Neural progenitor cell (in vitro differentiated cells): ENCODE results near the gene AGMO. TPM values are rescaled to one million over a fixed set of nuclear protein-coding genes. Genes with fewer than 3 reads are reported as not detected.

Source experiments
- DNase-seq: peaks from one replicate; pipeline ENCODE4 v3.0.0-alpha.2; 2016; ENCODE audit warnings: low spot score
- H2AFZ ChIP-seq: fragments of 200-600 bp; sonication (generic); replicated peaks from 2 replicates; pipeline ENCODE4 v1.6.1; 2016; ENCODE audit warnings: antibody characterized with exemption
- H3F3A ChIP-seq: fragments of 200-600 bp; sonication (generic); 2 replicates; pipeline ENCODE4 v1.6.1; 2016; ENCODE audit warnings: antibody characterized with exemption, low read depth
- H3K27ac ChIP-seq: fragments of 200-600 bp; sonication (generic); 2 replicates; pipeline ENCODE4 v1.5.1; 2016; ENCODE audit warnings: mild to moderate bottlenecking
- H3K27me3 ChIP-seq: fragments of 200-600 bp; sonication (generic); 2 replicates; pipeline ENCODE4 v1.6.1; 2016; ENCODE audit warnings: mild to moderate bottlenecking, moderate library complexity
- H3K36me3 ChIP-seq: fragments of 200-600 bp; sonication (generic); 2 replicates; pipeline ENCODE4 v1.5.1; 2016
- H3K4me1 ChIP-seq: fragments of 200-600 bp; sonication (generic); 2 replicates; pipeline ENCODE4 v1.6.1; 2016; ENCODE audit warnings: mixed run types
- H3K4me2 ChIP-seq: fragments of 200-600 bp; sonication (generic); 2 replicates; pipeline ENCODE4 v1.6.1; 2016
- H3K4me3 ChIP-seq: fragments of 200-600 bp; sonication (generic); 2 replicates; pipeline ENCODE4 v1.5.1; 2016
- H3K79me2 ChIP-seq: fragments of 200-600 bp; sonication (generic); 2 replicates; pipeline ENCODE4 v1.6.1; 2016; ENCODE audit warnings: low read depth
- H3K9ac ChIP-seq: fragments of 200-600 bp; sonication (generic); 2 replicates; pipeline ENCODE4 v1.6.1; 2016
- H3K9me3 ChIP-seq: fragments of 200-600 bp; sonication (generic); 2 replicates; pipeline ENCODE4 v1.5.1; 2016; ENCODE audit warnings: low read depth
- H4K20me1 ChIP-seq: fragments of 200-600 bp; sonication (generic); 2 replicates; pipeline ENCODE4 v1.6.1; 2016; ENCODE audit warnings: low read depth
- H3K27ac Mint-ChIP-seq: 3 replicates; pipeline ENCODE4 v1.8.0; 2021; ENCODE audit warnings: mixed read lengths
- H3K27me3 Mint-ChIP-seq: 2 replicates; pipeline ENCODE4 v1.8.0; 2022; ENCODE audit warnings: low read depth, mild to moderate bottlenecking, inconsistent platforms, moderate library complexity, mixed read lengths; ENCODE audit not compliant: insufficient read depth
- H3K36me3 Mint-ChIP-seq: 3 replicates; pipeline ENCODE4 v1.8.0; 2021; ENCODE audit warnings: mixed read lengths
- H3K4me1 Mint-ChIP-seq: 3 replicates; pipeline ENCODE4 v1.8.0; 2021; ENCODE audit warnings: mixed read lengths
- H3K4me3 Mint-ChIP-seq: 3 replicates; pipeline ENCODE4 v1.8.0; 2021; ENCODE audit warnings: mild to moderate bottlenecking, moderate library complexity, mixed read lengths
- H3K9me3 Mint-ChIP-seq: 3 replicates; pipeline ENCODE4 v1.8.0; 2020; ENCODE audit warnings: mixed read lengths
- EZH2 ChIP-seq: fragments of 200-600 bp; sonication (generic); IDR thresholded peaks from 2 replicates; pipeline ENCODE4 v1.6.1; 2017; ENCODE audit warnings: antibody characterized with exemption, mild to moderate bottlenecking, moderate library complexity
- EZH2phosphoT487 ChIP-seq: fragments of 200-600 bp; sonication (generic); IDR thresholded peaks from 2 replicates; pipeline ENCODE4 v1.6.1; 2017; ENCODE audit warnings: antibody characterized with exemption
- total RNA-seq: library from RNA; depleted of rRNA; stranded (reverse); fragments of >200 nt; gene quantifications from 2 replicates; pipeline ENCODE4 v1.2.3, GENCODE V29; 2015; ENCODE audit warnings: low replicate concordance
- TF ChIP-seq, protein P1 (sequence below): fragments of 200-600 bp; sonication (generic); IDR thresholded peaks from 2 replicates; pipeline ENCODE4 v1.5.1; 2017; ENCODE audit warnings: antibody characterized with exemption, mild to moderate bottlenecking

Gene AGMO
- total RNA-seq, 1 donor from 2014 or later, result 0.30 TPM

DNA sequence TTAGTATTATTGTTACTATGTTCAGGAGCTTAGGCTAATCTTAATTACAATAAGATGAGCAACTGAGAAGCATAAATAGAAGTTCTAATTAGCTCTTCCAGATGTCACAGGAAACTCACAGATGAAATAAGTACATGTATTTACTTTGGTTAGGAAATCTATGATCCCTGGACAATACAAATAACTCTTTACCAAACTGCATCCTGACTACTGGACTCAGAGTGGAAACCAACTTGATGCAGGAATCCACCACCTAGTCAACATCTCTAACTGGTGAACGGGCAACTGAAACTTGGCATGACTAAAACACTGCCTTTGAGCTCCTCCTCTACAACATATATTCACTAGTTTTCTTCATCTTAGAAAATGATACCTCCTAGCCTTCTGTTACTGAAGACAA lies 193.2 kb downstream of the AGMO start:
- no peak overlapping the region for H3K9ac ChIP-seq
- Mint-ChIP-seq H3K27me3 (no peaks in the 10 kb centered on the region), H3K27ac (no peak overlapping the region), H3K4me1 (no peaks in the 10 kb centered on the region), H3K9me3 (no peaks in the 10 kb centered on the region), H3K36me3 (no peaks in the 10 kb centered on the region), H3K4me3 (no peak overlapping the region)
- DNase-seq, result no peak
- no peaks in the 10 kb centered on the region for H3K27me3 ChIP-seq
- H3F3A ChIP-seq, result no peaks in the 10 kb centered on the region
- no peaks in the 10 kb centered on the region for H4K20me1 ChIP-seq
- H3K4me1 ChIP-seq, result no peaks in the 10 kb centered on the region
- TF ChIP-seq EZH2, result no peak
- TF ChIP-seq, protein P1, sequence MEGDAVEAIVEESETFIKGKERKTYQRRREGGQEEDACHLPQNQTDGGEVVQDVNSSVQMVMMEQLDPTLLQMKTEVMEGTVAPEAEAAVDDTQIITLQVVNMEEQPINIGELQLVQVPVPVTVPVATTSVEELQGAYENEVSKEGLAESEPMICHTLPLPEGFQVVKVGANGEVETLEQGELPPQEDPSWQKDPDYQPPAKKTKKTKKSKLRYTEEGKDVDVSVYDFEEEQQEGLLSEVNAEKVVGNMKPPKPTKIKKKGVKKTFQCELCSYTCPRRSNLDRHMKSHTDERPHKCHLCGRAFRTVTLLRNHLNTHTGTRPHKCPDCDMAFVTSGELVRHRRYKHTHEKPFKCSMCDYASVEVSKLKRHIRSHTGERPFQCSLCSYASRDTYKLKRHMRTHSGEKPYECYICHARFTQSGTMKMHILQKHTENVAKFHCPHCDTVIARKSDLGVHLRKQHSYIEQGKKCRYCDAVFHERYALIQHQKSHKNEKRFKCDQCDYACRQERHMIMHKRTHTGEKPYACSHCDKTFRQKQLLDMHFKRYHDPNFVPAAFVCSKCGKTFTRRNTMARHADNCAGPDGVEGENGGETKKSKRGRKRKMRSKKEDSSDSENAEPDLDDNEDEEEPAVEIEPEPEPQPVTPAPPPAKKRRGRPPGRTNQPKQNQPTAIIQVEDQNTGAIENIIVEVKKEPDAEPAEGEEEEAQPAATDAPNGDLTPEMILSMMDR, result no peak
- no peak for TF ChIP-seq EZH2phosphoT487
- no peak overlapping the region for H3K4me3 ChIP-seq
- H3K4me2 ChIP-seq, result no peak overlapping the region
- H3K9me3 ChIP-seq, result no peaks in the 10 kb centered on the region
- H3K36me3 ChIP-seq, result no peaks in the 10 kb centered on the region
- H3K79me2 ChIP-seq, result no peaks in the 10 kb centered on the region
- H2AFZ ChIP-seq, result no peak overlapping the region
- no peak overlapping the region for H3K27ac ChIP-seq

DNA sequence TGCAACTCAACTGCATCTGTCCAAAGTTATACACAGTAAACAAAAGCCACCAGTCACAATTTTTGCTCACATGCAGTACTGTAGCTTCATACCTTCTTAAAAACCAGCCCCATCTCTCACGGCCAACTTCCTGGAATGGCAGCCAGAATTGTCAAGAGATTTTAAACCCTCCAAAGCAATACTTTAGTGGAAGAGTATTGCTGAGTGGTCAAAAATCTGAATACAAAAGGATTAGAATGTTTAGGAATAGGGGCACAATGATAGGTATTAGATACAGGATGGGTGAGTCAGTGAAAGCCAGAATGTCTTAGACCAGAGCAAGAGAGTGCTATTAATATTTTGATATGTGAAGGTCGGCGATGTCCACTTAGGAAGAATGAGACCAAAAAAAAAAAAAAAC lies 193.9 kb downstream of the AGMO start:
- no peak overlapping the region for H3K4me3 ChIP-seq
- no peaks in the 10 kb centered on the region for H4K20me1 ChIP-seq
- H3F3A ChIP-seq, result no peaks in the 10 kb centered on the region
- H3K27ac ChIP-seq, result no peak overlapping the region
- no peak overlapping the region for H3K9ac ChIP-seq
- Mint-ChIP-seq H3K36me3 (no peaks in the 10 kb centered on the region), H3K9me3 (no peaks in the 10 kb centered on the region), H3K27ac (no peak overlapping the region), H3K27me3 (no peaks in the 10 kb centered on the region), H3K4me1 (no peaks in the 10 kb centered on the region), H3K4me3 (no peak overlapping the region)
- no peak for DNase-seq
- no peaks in the 10 kb centered on the region for H3K27me3 ChIP-seq
- TF ChIP-seq EZH2 (no peak), EZH2phosphoT487 (no peak)
- TF ChIP-seq, protein P1, result no peak
- H3K4me1 ChIP-seq, result no peaks in the 10 kb centered on the region
- H3K36me3 ChIP-seq, result no peaks in the 10 kb centered on the region
- no peaks in the 10 kb centered on the region for H3K9me3 ChIP-seq
- no peak overlapping the region for H3K4me2 ChIP-seq
- H3K79me2 ChIP-seq, result no peaks in the 10 kb centered on the region
- no peak overlapping the region for H2AFZ ChIP-seq

DNA sequence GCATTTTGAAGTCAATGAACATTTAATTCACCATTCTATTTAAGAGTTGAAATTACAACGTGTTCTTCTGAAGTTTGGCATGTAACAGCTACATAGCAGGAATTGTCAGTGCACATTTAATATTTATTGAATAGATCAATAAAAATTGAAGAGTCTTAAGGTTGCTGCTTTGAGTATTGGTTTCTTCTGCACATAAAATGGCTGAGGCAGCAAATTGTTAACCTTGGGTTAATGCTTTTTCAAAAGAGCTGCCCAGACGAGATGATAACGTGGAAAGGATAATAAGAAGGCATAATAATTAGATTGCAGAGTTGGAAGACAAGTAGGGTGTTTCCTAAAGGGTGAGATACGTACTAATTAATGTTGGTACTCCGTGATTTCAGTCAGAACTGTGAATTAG lies 203.7 kb downstream of the AGMO start:
- Histone ChIP-seq H3K4me3 (no peak overlapping the region), H4K20me1 (no peaks in the 10 kb centered on the region), H3K27me3 (no peaks in the 10 kb centered on the region), H3K9me3 (no peaks in the 10 kb centered on the region), H2AFZ (no peak overlapping the region), H3K4me2 (no peak overlapping the region), H3K9ac (no peak overlapping the region), H3F3A (no peaks in the 10 kb centered on the region), H3K27ac (no peak overlapping the region), H3K4me1 (no peaks in the 10 kb centered on the region), H3K36me3 (no peaks in the 10 kb centered on the region), H3K79me2 (no peaks in the 10 kb centered on the region)
- Mint-ChIP-seq H3K4me3 (no peak overlapping the region), H3K4me1 (no peaks in the 10 kb centered on the region), H3K36me3 (no peaks in the 10 kb centered on the region), H3K27ac (no peak overlapping the region), H3K27me3 (no peaks in the 10 kb centered on the region), H3K9me3 (no peaks in the 10 kb centered on the region)
- no peak for DNase-seq
- TF ChIP-seq, protein P1, result no peak
- no peak for TF ChIP-seq EZH2
- no peak for TF ChIP-seq EZH2phosphoT487
